HG03520 (cell line): Measurements from ENCODE around the gene COQ5.
"Not testable (repeated sequence)": the region's sequence is repeated elsewhere in the genome, so short reads cannot be mapped to it uniquely, and the experiment has no call there.

Experiments used
- ATAC-seq: cut with Tn5 transposase; IDR thresholded peaks from one replicate; pipeline ENCODE4 v1.9.1; 2021; ENCODE audit warnings: mild to moderate bottlenecking, moderate library complexity; ENCODE audit not compliant: unreplicated experiment

COQ5 gene

GRCh38 chr12:120528861-120529525 lies at the start of gene COQ5:
COQ5 (minus strand) TSS chr12:120529158; CDS start chr12:120529141, 17 bp downstream.
- peak; percentile 75 for ATAC-seq

GRCh38 chr12:120574106-120574505 lies 45.1 kb upstream of the COQ5 start:
- ATAC-seq: no peak

GRCh38 chr12:120573560-120573959 lies 44.6 kb upstream of the COQ5 start:
- ATAC-seq: no peak

GRCh38 chr12:120571299-120571698 lies 42.3 kb upstream of the COQ5 start:
- no peak for ATAC-seq

GRCh38 chr12:120563495-120563894 lies 34.5 kb upstream of the COQ5 start:
- ATAC-seq: no peak

- no peak for ATAC-seq
Observed at GRCh38 chr12:120562906-120563305, 33.9 kb upstream of the COQ5 start.

GRCh38 chr12:120557589-120557988 lies 28.6 kb upstream of the COQ5 start:
- ATAC-seq: no peak

GRCh38 chr12:120554678-120555077 lies 25.7 kb upstream of the COQ5 start:
- ATAC-seq: no peak

GRCh38 chr12:120546050-120546386 lies 17.1 kb upstream of the COQ5 start:
- no peak for ATAC-seq

GRCh38 chr12:120544691-120545090 lies 15.7 kb upstream of the COQ5 start:
- ATAC-seq: no peak

GRCh38 chr12:120542166-120542565 lies 13.2 kb upstream of the COQ5 start:
- no peak for ATAC-seq

GRCh38 chr12:120540445-120540844 lies 11.5 kb upstream of the COQ5 start:
- ATAC-seq: no peak

GRCh38 chr12:120539303-120539702 lies 10.3 kb upstream of the COQ5 start:
- no peak for ATAC-seq

- no peak for ATAC-seq
Observed at GRCh38 chr12:120538281-120539156, 9.6 kb upstream of the COQ5 start.

- ATAC-seq: no peak
Observed at GRCh38 chr12:120537856-120538220, 8.9 kb upstream of the COQ5 start.

GRCh38 chr12:120536064-120536791 lies 7.3 kb upstream of the COQ5 start:
- ATAC-seq: no peak

- ATAC-seq: peak; percentile 39
Observed at GRCh38 chr12:120534703-120535655, 6.0 kb upstream of the COQ5 start.

- ATAC-seq: peak; percentile 59
Observed at GRCh38 chr12:120534203-120534702, 5.3 kb upstream of the COQ5 start, which contains the start of gene RNF10. RNF10 (plus strand) TSS chr12:120534356; CDS start chr12:120534812, 456 bp downstream.

- ATAC-seq: no peak
Observed at GRCh38 chr12:120532701-120533238, 3.8 kb upstream of the COQ5 start.

GRCh38 chr12:120530418-120530761 lies 1.4 kb upstream of the COQ5 start:
- ATAC-seq: not testable (repeated sequence)
